GM12878 (cell line): Measurements from ENCODE around the gene CREB3. TPM values are rescaled to one million over a fixed set of nuclear protein-coding genes. Genes with fewer than 3 reads are reported as not detected.

Experiments
- BRCA1 ChIP-seq: IDR thresholded peaks from 2 replicates; pipeline ENCODE4 v1.6.1; 2011; ENCODE audit warnings: low read depth, low read length, improper control_type of control experiment
- CBX3 ChIP-seq: fragments of 200-600 bp; sonication (generic); IDR thresholded peaks from 2 replicates; pipeline ENCODE4 v1.6.1; 2016; ENCODE audit warnings: low read depth, borderline replicate concordance
- CEBPB ChIP-seq, 2 experiments: fragments of 150-350 bp in 1 of 2; IDR thresholded peaks; 2 replicates each; pipeline ENCODE4 v1.6.1; 2012 to 2014; ENCODE audit warnings: low read depth in 2 of 2, low read length in 2 of 2, borderline replicate concordance in 1 of 2, inconsistent platforms in 1 of 2
- CHD4 ChIP-seq: fragments of 200-600 bp; sonication (generic); IDR thresholded peaks from 2 replicates; pipeline ENCODE4 v1.6.1; 2016; ENCODE audit warnings: mild to moderate bottlenecking
- GABPA ChIP-seq: IDR thresholded peaks from 2 replicates; pipeline ENCODE4 v1.6.1; 2014; ENCODE audit warnings: antibody characterized with exemption, low read depth, mild to moderate bottlenecking, inconsistent platforms
- HCFC1 ChIP-seq: fragments of 150-350 bp; IDR thresholded peaks from 2 replicates; pipeline ENCODE4 v1.6.1; 2014; ENCODE audit warnings: low read length
- LARP7 ChIP-seq: fragments of 450-650 bp; IDR thresholded peaks from 2 replicates; pipeline ENCODE4 v1.6.1; 2017; ENCODE audit warnings: mild to moderate bottlenecking
- NFYB ChIP-seq: IDR thresholded peaks from 2 replicates; pipeline ENCODE4 v1.6.1; 2011; ENCODE audit warnings: low read depth, mild to moderate bottlenecking, low read length, improper control_type of control experiment, moderate library complexity; ENCODE audit not compliant: insufficient read depth
- NRF1 ChIP-seq: conservative IDR thresholded peaks from 2 replicates; pipeline ENCODE4 v1.6.1; 2011; ENCODE audit warnings: mild to moderate bottlenecking, low read depth, low read length, improper control_type of control experiment
- PAX8 ChIP-seq: fragments of 450-650 bp; IDR thresholded peaks from 2 replicates; pipeline ENCODE4 v1.6.1; 2017; ENCODE audit warnings: mild to moderate bottlenecking, moderate library complexity
- PML ChIP-seq: IDR thresholded peaks from 2 replicates; pipeline ENCODE4 v1.6.1; 2012; ENCODE audit warnings: low read length, inconsistent platforms
- RAD21 ChIP-seq: IDR thresholded peaks from 2 replicates; pipeline ENCODE4 v1.6.1; 2011; ENCODE audit warnings: mild to moderate bottlenecking, low read depth, low read length, moderate library complexity; ENCODE audit not compliant: insufficient read depth
- RBBP5 ChIP-seq: fragments of 200-600 bp; sonication (generic); conservative IDR thresholded peaks from 2 replicates; pipeline ENCODE4 v1.6.1; 2016
- RCOR1 ChIP-seq: conservative IDR thresholded peaks from 2 replicates; pipeline ENCODE4 v1.6.1; 2012; ENCODE audit warnings: low read depth, low read length, improper control_type of control experiment
- RUNX3 ChIP-seq: IDR thresholded peaks from 2 replicates; pipeline ENCODE4 v1.6.1; 2012; ENCODE audit warnings: low read length, inconsistent platforms
- SMARCA5 ChIP-seq: fragments of 450-650 bp; IDR thresholded peaks from 2 replicates; pipeline ENCODE4 v1.6.1; 2017; ENCODE audit warnings: mild to moderate bottlenecking
- SMC3 ChIP-seq: IDR thresholded peaks from 2 replicates; pipeline ENCODE4 v1.6.1; 2011; ENCODE audit warnings: low read length, improper control_type of control experiment, borderline replicate concordance
- SPI1 ChIP-seq: IDR thresholded peaks from 2 replicates; pipeline ENCODE4 v1.6.1; 2011; ENCODE audit warnings: low read depth, mild to moderate bottlenecking, low read length, moderate library complexity, borderline replicate concordance; ENCODE audit not compliant: insufficient read depth
- STAT3 ChIP-seq: IDR thresholded peaks from 2 replicates; pipeline ENCODE4 v1.6.1; 2011; ENCODE audit warnings: low read depth, low read length, improper control_type of control experiment
- TBL1XR1 ChIP-seq: IDR thresholded peaks from 2 replicates; pipeline ENCODE4 v1.6.1; 2012; ENCODE audit warnings: low read depth, low read length, improper control_type of control experiment
- polyA plus RNA-seq, 11 experiments: library from polyadenylated mRNA; depleted of rRNA in 4 of 11; unstranded in 6 of 11; stranded (reverse) in 5 of 11; fragments of >200 nt; fragmentation: Nextera tagmentation in 4 of 11; fragmentation: Illumina TruSeq in 1 of 11; extraction: Ambion mirVana in 4 of 11; extraction: Trizol in 1 of 11; gene quantifications; 1 replicate in 1 of 11; 2 replicates in 10 of 11; pipeline versions ENCODE4 v1.2.1 to v1.2.3, GENCODE V29; 2011 to 2016; ENCODE audit warnings: inconsistent platforms in 2 of 11, missing spikeins in 2 of 11, low read depth in 1 of 11
- total RNA-seq, 4 experiments: library from RNA; depleted of rRNA in 3 of 4; stranded (reverse); fragments of >200 nt in 3 of 4; fragmentation: Illumina TruSeq in 1 of 4; extraction: Trizol in 1 of 4; gene quantifications; 2 replicates each; pipeline versions ENCODE4 v1.2.1 to v1.2.3, GENCODE V29; 2013 to 2021
- TF ChIP-seq, protein P1 (sequence below): IDR thresholded peaks from 2 replicates; pipeline ENCODE4 v1.6.1; 2011; ENCODE audit warnings: borderline replicate concordance, low read depth, mild to moderate bottlenecking, moderate library complexity, mixed read lengths, low read length; ENCODE audit not compliant: insufficient read depth; ENCODE audit errors: extremely low read length
- TF ChIP-seq, protein P2 (sequence below): fragments of 450-650 bp; IDR thresholded peaks from 2 replicates; pipeline ENCODE4 v1.6.1; 2018; ENCODE audit warnings: borderline replicate concordance, mild to moderate bottlenecking; ENCODE audit not compliant: partially characterized antibody
- TF ChIP-seq, protein P3 (sequence below): fragments of 150-350 bp; IDR thresholded peaks from 2 replicates; pipeline ENCODE4 v1.6.1; 2014; ENCODE audit warnings: mild to moderate bottlenecking, low read depth, low read length

CREB3 gene
- total and polyA plus RNA-seq, 10 of the 15 experiments (the other 5 are each of a cell fraction or from before 2014, with no cell fraction given), result 9.8 to 38.9 (median 19.8) TPM

DNA sequence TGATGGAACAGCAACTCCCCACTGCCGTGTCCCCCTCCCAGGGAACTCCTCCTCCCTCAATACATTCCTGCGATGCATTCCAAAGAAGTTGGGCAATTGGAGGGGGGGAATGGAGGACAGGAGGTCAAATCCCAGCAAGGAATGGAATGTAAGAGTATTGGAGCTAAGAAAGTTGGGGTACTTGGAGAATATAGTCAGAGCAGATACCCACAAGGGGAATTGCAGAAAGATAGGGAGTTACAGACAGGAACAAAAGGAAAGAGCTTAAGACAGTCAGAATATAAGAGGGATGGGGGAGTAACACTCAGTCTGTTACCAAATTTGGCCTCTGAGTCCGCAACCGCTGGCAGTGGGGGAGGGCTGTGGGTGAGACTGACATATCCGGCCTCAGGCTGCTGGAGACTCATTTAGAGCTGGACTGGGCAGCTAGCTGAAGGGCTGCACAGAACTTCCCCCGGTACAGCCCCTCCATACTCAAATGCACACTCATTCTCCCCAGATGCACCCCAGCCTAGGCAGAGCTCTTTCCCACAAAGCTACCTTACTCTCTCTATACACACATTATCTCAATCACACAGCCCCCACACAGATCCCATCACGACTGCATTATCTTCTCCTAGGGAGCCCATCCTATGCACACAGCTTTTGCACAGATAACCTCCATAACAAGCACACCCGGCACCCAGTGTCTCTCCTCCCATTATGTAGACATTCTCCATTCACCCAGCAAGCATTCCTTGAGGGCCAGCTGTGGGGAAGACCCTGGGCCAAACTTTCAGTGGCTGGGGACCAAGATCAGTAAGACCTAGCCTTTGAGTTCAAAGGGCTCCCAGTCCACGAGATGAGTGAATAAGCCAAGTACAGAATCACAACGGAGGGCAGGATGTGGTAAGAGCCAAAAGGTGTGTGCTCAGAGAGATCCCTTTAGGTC lies 4.2 kb upstream of the CREB3 start (continued):
- no peak for TF ChIP-seq RUNX3
- TF ChIP-seq CEBPB (IDR thresholded peaks at IDR 0.05; ENCODE audit: borderline replicate concordance in 1 of 2, low read depth in 2 of 2, low read length in 2 of 2), result no peak
- no peak for TF ChIP-seq SMARCA5
- no peak for TF ChIP-seq NFYB
- TF ChIP-seq, protein P1, sequence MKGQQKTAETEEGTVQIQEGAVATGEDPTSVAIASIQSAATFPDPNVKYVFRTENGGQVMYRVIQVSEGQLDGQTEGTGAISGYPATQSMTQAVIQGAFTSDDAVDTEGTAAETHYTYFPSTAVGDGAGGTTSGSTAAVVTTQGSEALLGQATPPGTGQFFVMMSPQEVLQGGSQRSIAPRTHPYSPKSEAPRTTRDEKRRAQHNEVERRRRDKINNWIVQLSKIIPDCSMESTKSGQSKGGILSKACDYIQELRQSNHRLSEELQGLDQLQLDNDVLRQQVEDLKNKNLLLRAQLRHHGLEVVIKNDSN, result no peak
- TF ChIP-seq TBL1XR1, result peak; percentile 63; the same call in 1 of the 2 replicates
- no peak for TF ChIP-seq LARP7
- TF ChIP-seq, protein P2, sequence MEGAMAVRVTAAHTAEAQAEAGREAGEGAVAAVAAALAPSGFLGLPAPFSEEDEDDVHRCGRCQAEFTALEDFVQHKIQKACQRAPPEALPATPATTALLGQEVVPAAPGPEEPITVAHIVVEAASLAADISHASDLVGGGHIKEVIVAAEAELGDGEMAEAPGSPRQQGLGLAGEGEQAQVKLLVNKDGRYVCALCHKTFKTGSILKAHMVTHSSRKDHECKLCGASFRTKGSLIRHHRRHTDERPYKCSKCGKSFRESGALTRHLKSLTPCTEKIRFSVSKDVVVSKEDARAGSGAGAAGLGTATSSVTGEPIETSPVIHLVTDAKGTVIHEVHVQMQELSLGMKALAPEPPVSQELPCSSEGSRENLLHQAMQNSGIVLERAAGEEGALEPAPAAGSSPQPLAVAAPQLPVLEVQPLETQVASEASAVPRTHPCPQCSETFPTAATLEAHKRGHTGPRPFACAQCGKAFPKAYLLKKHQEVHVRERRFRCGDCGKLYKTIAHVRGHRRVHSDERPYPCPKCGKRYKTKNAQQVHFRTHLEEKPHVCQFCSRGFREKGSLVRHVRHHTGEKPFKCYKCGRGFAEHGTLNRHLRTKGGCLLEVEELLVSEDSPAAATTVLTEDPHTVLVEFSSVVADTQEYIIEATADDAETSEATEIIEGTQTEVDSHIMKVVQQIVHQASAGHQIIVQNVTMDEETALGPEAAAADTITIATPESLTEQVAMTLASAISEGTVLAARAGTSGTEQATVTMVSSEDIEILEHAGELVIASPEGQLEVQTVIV, result no peak
- no peak for TF ChIP-seq PML
- TF ChIP-seq, protein P3, sequence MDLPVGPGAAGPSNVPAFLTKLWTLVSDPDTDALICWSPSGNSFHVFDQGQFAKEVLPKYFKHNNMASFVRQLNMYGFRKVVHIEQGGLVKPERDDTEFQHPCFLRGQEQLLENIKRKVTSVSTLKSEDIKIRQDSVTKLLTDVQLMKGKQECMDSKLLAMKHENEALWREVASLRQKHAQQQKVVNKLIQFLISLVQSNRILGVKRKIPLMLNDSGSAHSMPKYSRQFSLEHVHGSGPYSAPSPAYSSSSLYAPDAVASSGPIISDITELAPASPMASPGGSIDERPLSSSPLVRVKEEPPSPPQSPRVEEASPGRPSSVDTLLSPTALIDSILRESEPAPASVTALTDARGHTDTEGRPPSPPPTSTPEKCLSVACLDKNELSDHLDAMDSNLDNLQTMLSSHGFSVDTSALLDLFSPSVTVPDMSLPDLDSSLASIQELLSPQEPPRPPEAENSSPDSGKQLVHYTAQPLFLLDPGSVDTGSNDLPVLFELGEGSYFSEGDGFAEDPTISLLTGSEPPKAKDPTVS, result no peak
- TF ChIP-seq CBX3, result no peak
- no peak for TF ChIP-seq STAT3
- TF ChIP-seq RCOR1, result 0 out of 2 replicates have a peak, but pooled peaks have one; percentile 40
- TF ChIP-seq GABPA, result no peak
- no peak for TF ChIP-seq HCFC1
- no peak for TF ChIP-seq SMC3
- TF ChIP-seq PAX8, result no peak
- no peak for TF ChIP-seq RBBP5
- no peak for TF ChIP-seq SPI1
- TF ChIP-seq NRF1, result no peak
- no peak for TF ChIP-seq BRCA1
- TF ChIP-seq CHD4, result no peak
- no peak for TF ChIP-seq RAD21
